Activated gamma-delta T cell (primary cell): Measurements from ENCODE around the gene CCDC92B.
A peak's percentile ranks its signal among the peaks of the same experiment; 100 is the strongest.

Experiments used
- DNase-seq: peaks from one replicate; lab custom pipeline; 2025; lab: John Stamatoyannopoulos, UW

CCDC92B gene

DNA sequence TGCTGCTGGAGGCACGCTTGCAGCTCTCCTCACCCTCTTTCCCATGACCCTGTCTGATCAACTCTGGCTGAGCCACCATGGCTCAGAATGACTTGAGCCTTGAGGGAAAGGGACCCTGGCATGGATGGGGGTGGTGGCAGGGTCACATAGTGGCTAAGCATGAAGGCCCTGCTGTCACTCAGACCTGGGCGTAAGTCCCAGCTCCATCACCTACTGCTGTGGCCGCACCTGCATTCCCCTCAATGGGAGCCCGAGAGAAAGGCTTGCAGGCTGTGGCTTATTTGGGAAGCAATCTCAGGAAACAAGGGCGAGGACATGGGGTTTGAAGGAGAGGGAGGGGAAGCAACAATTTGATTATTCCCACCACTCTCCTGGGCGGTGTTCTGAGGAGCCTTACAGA, 29.0 kb upstream of the CCDC92B start:
- DNase-seq, result no peak

- DNase-seq, result no peak
Measured at GRCh38 chr17:2777242-2777867, 27.9 kb upstream of the CCDC92B start.

DNA sequence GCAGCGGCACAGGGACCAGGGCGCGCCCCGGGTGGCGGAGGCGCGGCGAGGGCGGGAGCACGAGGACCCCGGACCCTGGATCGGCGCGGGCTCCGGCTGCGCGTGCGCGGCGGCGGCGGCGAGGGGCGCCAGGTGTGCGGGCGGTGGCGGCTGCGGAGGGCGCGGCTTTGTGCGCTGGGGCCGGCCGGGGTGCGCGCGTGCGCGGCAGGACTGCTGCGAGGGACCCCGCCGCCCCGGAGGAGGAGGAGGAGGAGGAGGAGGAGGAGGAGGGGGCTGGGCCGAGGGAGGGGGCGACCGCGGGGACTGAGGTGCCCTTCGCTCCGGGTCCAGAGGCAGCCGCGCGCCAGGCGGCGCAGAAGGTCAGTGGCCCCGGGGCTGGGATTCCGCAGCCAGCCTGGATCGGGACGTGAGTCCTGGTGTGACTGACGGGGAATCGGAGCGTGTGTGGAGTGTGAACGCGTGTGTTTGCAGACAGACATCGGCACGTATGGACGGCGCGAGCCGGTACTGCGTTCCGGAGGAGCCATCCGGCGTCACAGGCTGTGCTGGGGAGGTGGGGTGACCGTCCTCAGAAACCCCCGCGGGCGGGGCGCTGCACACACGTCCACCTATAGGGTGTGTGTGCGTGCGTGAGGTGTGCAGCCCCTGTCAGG, 27.3 kb upstream of the CCDC92B start:
- DNase-seq, result no peak

GRCh38 chr17:2775206-2775605, 25.8 kb upstream of the CCDC92B start:
- DNase-seq, result no peak

- DNase-seq, result no peak
Measured at GRCh38 chr17:2770129-2770528, 20.7 kb upstream of the CCDC92B start.

DNA sequence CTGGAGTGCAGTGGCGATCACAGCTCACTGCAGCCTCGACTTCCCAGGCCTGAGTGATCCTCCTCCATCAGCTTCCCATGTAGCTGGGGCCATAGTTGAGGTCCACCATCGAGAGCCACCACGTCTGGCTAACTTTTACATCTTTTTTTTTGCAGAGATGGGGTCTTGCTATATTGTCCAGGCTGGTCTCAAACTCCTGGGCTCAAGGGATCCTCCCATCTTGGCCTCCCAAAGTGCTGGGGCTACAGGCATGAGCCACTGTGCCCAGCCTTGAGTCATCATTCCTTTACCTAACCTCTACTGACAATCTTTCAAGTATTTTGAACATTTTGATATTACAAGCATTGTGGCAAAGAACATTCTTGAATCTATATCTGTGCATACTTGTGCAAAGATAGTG, 9.4 kb upstream of the CCDC92B start:
- DNase-seq, result no peak

DNA sequence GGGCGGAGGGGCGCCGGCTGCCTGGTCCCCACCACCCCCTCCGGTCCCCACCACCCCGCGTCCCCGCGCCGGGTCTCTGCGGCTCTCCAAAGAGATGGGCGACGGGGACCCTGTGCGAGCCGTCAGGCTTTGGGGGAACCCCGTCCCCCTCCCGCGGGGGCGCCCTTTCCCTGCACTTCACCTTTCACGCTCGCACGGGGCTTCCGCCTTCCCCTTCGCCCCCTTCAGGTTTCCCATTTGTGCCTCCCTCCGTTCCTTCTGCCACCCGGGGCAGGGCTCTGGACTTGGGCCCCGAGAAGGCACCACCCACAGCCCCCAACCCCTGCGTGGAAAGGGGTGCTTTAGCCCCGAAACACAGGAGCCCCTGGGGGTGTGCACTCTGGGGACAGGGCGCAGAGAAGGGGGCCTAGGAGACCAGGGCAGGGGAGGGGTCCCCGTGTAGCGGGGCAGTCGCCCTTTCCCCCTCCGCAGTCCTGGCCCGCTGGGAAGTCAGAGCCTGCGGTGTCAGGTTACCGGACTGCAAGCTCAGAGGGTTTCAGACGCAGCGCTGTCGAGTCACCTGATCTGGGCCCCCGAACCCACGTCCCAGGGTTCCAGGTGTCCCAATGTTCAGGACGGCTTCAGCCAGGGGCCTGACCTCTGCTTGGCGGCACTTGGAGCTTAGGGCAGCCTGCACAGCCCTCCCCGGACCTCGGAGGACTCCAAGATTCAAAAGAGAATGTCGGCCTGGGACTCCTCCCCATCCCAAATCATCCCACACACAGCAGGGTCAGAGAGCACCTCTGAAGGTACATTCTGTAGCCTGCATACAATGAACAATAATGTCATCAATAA, 6.7 kb upstream of the CCDC92B start:
- no peak for DNase-seq

DNA sequence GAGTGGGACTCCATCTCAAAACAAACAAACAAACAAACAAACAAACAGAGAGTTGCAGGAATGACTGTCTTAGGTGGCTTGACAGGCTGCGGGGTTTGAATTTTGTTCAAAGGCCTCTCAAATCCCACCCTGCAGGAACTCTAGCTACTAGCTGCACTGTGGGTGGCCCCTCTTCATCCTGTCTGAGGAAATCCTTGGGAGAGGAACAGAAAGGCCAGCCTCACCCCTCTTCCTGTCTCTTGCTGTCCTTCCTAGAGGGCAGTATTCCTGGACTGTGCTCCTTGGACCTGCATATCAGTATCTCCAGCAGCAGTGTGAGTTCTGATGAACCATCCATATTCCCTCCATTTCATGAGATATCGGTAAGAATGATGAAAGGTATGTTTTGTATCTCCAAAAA, 2.0 kb upstream of the CCDC92B start:
- no peak for DNase-seq

GRCh38 chr17:2750721-2751120, 1.3 kb upstream of the CCDC92B start:
- no peak for DNase-seq

GRCh38 chr17:2749784-2750181, 331 bp upstream of the CCDC92B start:
- DNase-seq, result peak; percentile 44

DNA sequence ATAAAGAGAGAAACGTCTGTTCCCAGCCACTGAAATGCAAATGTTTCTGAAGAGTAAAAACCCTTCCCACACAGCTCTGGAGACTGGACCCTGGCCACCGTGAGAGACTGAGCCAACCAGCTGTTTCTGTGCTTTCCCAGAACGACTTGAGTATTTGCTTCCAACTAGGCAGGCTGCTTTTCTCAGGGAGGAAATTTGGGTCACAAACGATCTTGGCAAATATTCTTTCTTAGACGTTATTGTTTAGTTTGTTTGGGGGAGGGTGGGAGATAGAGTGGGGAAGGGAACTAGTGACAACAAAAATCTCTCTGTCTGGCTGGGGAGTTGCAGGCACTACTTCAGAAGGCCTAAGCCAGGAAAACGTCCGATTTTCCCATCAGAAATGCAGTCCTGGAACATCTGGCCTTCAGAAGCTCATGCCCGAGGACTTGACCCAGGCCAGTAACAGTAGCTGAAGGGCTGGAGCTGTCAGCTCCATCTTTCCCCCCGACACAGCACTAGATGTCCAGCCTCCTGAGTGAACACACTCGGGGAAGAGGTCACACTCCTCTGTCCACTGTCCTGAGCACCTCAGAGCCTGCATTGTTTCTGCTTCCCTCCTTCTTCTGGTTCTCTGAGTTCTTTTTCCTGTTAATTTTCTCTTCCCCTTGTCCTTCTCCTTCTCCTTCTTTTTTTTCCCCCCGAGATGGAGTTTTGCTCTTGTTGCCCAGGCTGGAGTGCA, 4.0 kb downstream of the CCDC92B start:
- no peak for DNase-seq

DNA sequence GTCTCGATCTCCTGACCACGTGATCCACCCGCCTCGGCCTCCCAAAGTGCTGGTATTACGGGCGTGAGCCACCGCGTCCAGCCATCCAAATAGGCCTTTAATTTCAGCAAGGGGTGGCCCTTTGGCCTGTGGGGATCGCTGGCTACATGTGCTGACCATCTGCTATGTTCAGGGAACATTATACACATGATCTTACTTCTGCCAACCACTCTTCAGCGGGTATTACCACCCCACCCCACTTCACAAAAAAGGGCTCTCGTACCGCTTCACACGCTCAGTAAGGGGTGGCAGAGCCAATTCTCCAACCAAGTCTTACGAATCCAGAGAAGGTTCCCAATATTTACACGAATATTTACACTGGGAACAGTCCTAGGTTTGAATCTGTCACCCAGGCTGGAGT, 11.8 kb downstream of the CCDC92B start:
- DNase-seq, result no peak

- DNase-seq, result no peak
Measured at GRCh38 chr17:2736956-2737355, 12.5 kb downstream of the CCDC92B start.

DNA sequence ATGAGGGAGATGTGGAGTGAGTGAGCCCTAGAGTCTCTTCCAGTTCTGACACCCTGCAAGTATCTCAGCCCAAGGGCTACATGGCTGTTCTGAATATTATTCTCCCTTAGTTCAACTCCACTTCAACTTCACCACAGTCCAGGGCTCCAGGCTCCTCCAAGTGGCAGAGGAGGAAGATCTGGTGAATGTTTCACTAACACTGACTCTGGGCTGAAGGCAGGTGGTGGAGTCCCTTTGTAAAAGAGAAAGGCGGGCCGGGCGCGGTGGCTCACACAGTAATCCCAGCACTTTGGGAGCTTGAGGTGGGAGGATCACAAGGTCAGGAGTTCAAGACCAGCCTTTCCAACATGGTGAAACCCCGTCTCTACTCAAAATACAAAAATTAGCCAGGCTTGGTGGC, 13.6 kb downstream of the CCDC92B start:
- no peak for DNase-seq

GRCh38 chr17:2734939-2735338, 14.5 kb downstream of the CCDC92B start:
- DNase-seq, result no peak

- DNase-seq, result no peak
Measured at GRCh38 chr17:2731807-2732206, 17.6 kb downstream of the CCDC92B start.

GRCh38 chr17:2730764-2731353, 18.6 kb downstream of the CCDC92B start:
- no peak for DNase-seq

GRCh38 chr17:2724784-2725164, 24.7 kb downstream of the CCDC92B start:
- DNase-seq, result no peak

DNA sequence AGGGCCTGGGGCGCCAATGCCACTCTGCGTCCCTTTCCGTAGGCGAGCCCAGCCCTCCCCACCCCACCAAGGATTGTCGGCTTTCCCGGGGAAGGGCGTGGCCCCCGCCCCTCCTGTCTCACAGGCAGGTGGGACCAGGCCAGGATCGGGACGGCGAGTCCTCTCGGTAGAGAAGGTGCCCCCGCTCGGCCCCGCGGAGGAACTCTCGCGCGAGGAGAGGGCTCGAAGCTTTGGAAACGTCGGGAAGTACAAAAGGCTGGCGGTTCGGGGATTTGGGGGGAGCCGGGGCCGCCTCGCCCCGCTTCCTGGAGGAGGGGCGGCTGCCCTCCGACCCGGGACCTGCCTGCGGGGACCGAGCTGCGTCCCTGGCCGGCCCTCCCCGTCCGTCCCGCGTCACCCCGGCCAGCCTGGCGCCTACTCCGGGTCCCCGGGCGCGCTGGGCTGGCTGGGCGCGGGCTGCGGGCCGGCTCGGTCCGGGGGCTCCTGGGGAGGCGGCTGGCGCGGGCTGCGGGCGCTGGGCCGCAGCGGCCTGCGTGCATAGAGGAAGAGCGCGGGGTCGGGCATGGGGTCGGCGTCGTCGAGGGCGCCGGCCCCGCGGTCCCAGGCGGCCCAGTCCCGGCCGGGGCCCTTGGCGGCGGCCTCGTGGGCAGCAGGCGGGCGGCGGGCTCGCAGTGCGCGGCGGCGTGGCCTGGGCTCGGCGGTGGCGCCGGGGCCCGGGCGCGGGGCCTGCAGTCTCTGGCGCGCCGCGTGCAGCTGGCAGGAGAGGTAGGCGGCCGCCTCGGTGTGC, 25.3 kb downstream of the CCDC92B start:
- DNase-seq, result no peak

- no peak for DNase-seq
Measured at GRCh38 chr17:2723505-2723996, 25.9 kb downstream of the CCDC92B start.

GRCh38 chr17:2722611-2723010, 26.8 kb downstream of the CCDC92B start:
- no peak for DNase-seq
